Sigmoid colon (tissue), 4 donors: Measurements from ENCODE around the gene PUSL1.
A peak's percentile ranks its signal among the peaks of the same experiment; 100 is the strongest.

ENCODE experiments used
- POLR2A ChIP-seq, 2 donors: fragments of 450-650 bp; IDR thresholded peaks; one replicate each; pipeline ENCODE4 v1.6.1; 2016; ENCODE audit warnings: antibody characterized with exemption in 2 of 2, mild to moderate bottlenecking in 2 of 2, moderate library complexity in 2 of 2
- POLR2AphosphoS5 ChIP-seq, 4 donors: sonication (generic); formaldehyde crosslinking; IDR thresholded peaks; one replicate each; pipeline ENCODE4 v1.6.1; 2017; ENCODE audit warnings: antibody characterized with exemption in 4 of 4
- TF ChIP-seq, protein P1 (sequence below), 4 experiments: fragments of 450-650 bp in 3 of 4; fragments of 200-600 bp in 1 of 4; IDR thresholded peaks; one replicate each; pipeline ENCODE4 v1.5.1; 2016 to 2019; ENCODE audit warnings: antibody characterized with exemption in 4 of 4, mild to moderate bottlenecking in 3 of 4, moderate library complexity in 2 of 4

GRCh38 chr1:1333551-1334241, 25.3 kb downstream of the PUSL1 start:
- TF ChIP-seq POLR2A (IDR thresholded peaks at IDR 0.05) (no peak), POLR2AphosphoS5 (IDR thresholded peaks at IDR 0.05) (peak in 1 of 4 donors; percentile 18)
- TF ChIP-seq, protein P1, sequence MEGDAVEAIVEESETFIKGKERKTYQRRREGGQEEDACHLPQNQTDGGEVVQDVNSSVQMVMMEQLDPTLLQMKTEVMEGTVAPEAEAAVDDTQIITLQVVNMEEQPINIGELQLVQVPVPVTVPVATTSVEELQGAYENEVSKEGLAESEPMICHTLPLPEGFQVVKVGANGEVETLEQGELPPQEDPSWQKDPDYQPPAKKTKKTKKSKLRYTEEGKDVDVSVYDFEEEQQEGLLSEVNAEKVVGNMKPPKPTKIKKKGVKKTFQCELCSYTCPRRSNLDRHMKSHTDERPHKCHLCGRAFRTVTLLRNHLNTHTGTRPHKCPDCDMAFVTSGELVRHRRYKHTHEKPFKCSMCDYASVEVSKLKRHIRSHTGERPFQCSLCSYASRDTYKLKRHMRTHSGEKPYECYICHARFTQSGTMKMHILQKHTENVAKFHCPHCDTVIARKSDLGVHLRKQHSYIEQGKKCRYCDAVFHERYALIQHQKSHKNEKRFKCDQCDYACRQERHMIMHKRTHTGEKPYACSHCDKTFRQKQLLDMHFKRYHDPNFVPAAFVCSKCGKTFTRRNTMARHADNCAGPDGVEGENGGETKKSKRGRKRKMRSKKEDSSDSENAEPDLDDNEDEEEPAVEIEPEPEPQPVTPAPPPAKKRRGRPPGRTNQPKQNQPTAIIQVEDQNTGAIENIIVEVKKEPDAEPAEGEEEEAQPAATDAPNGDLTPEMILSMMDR (IDR thresholded peaks at IDR 0.05): no peak
